ENCODE results near the gene LRP1B.

LRP1B gene

DNA sequence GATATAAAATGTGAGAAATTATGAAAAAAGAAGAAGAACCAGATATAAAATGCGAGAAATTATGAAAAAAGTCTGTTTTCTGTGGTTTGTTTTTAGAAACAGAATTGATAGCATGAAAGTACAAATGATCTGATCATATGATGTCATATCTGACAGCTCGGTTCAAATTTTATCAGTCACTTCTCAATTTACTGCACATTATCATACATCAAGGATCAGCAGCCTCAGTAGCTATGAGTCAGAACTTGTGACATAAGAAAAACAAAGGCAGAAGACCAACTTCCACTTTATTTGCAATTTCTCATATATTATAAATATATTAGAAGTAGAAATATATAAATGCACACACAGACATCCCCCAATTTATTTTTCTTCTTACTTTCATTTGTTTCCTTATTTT, 634.0 kb downstream of the LRP1B start:
- Histone ChIP-seq H3K9ac (ENCODE audit: low read depth, low read length) (no peak overlapping the region), H3K4me3 (ENCODE audit: low read length) (no peak overlapping the region), H3K36me3 (ENCODE audit: insufficient read depth, low read depth, low read length) (no peaks in the 10 kb centered on the region), H3K27me3 (ENCODE audit: insufficient read depth, low read length) (no peaks in the 10 kb centered on the region), H3K4me1 (ENCODE audit: insufficient read depth, low read length) (no peaks in the 10 kb centered on the region), H3K27ac (ENCODE audit: low read length) (no peak overlapping the region), H3K9me3 (ENCODE audit: insufficient read depth, low read depth, low read length) (no peaks in the 10 kb centered on the region)

DNA sequence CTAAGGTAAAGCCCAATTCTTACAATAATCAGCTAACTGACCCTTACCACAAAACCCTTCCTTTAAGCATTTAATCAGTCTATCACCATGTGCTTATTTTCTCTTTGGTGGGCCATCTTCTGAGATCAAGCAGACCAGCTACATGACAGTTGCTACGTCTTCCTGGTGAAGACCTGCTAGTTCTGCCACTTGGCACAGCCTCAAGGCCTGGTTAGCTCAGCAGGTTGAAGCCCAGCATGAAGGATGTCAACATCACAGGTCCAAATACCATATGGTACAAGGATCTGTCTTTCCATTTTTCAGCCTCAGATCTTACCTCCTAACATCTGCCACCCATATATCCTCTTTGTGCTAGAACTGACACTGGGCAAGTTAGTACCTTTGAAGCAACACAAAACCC, 636.9 kb downstream of the LRP1B start:
- no peaks in the 10 kb centered on the region for H3K9me3 ChIP-seq (ENCODE audit: insufficient read depth, low read depth, low read length)
- no peaks in the 10 kb centered on the region for H3K4me1 ChIP-seq (ENCODE audit: insufficient read depth, low read length)
- H3K27ac ChIP-seq (ENCODE audit: low read length), result no peak overlapping the region
- no peak overlapping the region for H3K9ac ChIP-seq (ENCODE audit: low read depth, low read length)
- no peaks in the 10 kb centered on the region for H3K36me3 ChIP-seq (ENCODE audit: insufficient read depth, low read depth, low read length)
- no peaks in the 10 kb centered on the region for H3K27me3 ChIP-seq (ENCODE audit: insufficient read depth, low read length)
- H3K4me3 ChIP-seq (ENCODE audit: low read length), result no peak overlapping the region

DNA sequence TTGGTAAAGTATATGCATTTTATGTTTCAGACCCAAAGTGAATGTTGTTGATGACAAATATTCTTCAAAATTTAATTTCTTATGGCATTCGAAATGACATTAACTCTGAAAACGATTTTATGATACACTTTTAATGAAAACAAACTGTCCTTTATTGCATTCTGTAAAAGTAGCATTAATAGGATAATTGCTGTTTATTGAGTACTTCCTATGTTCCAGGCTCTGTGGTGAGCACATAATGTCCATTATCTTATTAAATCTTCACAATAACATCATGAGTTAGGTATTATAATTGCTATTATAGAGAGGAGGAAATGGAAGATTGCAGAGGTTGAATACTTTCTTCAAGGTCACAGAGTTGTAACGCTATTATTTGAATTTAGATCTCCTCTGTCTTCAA, 638.0 kb downstream of the LRP1B start:
- Histone ChIP-seq H3K27ac (ENCODE audit: low read length) (no peak overlapping the region), H3K36me3 (ENCODE audit: insufficient read depth, low read depth, low read length) (no peaks in the 10 kb centered on the region), H3K9me3 (ENCODE audit: insufficient read depth, low read depth, low read length) (no peaks in the 10 kb centered on the region), H3K27me3 (ENCODE audit: insufficient read depth, low read length) (no peaks in the 10 kb centered on the region), H3K4me3 (ENCODE audit: low read length) (no peak overlapping the region), H3K4me1 (ENCODE audit: insufficient read depth, low read length) (no peaks in the 10 kb centered on the region), H3K9ac (ENCODE audit: low read depth, low read length) (no peak overlapping the region)

DNA sequence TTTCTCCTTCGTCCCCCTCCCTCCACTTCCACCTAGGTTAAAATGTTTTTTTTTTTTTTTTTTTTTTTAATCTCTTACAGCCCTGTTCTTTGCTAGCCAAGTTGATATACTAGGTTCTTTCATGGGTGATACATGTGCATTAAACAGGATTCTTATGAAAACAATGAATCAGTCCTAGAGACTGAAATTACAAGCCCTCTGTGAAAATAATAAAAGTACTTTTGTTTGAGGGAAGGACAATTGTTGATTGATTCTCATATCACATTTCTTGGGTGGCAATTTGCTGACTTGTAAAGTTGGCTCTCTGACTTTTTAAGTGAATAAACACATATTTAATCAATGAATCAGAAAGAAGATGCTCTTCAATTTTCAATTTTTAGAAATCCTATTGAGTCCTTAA, 639.9 kb downstream of the LRP1B start:
- Histone ChIP-seq H3K4me3 (ENCODE audit: low read length) (no peak overlapping the region), H3K4me1 (ENCODE audit: insufficient read depth, low read length) (no peaks in the 10 kb centered on the region), H3K27me3 (ENCODE audit: insufficient read depth, low read length) (no peaks in the 10 kb centered on the region), H3K9ac (ENCODE audit: low read depth, low read length) (no peak overlapping the region), H3K9me3 (ENCODE audit: insufficient read depth, low read depth, low read length) (no peaks in the 10 kb centered on the region), H3K36me3 (ENCODE audit: insufficient read depth, low read depth, low read length) (no peaks in the 10 kb centered on the region), H3K27ac (ENCODE audit: low read length) (no peak overlapping the region)

DNA sequence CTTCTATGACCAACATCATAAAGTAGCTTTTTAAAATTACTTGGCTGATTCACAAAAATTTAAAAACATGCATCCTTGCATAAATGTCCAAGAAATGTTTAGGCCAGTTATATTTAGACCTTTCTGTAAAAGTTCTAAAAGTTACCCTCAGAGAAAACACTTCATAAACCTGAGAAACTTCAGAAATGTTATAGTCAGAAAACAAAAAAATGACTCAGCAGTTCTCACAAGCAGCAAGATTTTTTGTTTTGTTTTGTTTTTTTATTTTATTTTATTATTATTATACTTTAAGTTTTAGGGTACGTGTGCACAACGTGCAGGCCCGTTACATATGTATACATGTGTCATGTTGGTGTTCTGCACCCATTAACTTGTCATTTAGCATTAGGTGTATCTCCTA, 648.1 kb downstream of the LRP1B start:
- Histone ChIP-seq H3K9ac (ENCODE audit: low read depth, low read length) (no peak overlapping the region), H3K36me3 (ENCODE audit: insufficient read depth, low read depth, low read length) (no peaks in the 10 kb centered on the region), H3K27me3 (ENCODE audit: insufficient read depth, low read length) (no peaks in the 10 kb centered on the region), H3K4me3 (ENCODE audit: low read length) (no peak overlapping the region), H3K27ac (ENCODE audit: low read length) (no peak overlapping the region), H3K9me3 (ENCODE audit: insufficient read depth, low read depth, low read length) (no peaks in the 10 kb centered on the region), H3K4me1 (ENCODE audit: insufficient read depth, low read length) (no peaks in the 10 kb centered on the region)

DNA sequence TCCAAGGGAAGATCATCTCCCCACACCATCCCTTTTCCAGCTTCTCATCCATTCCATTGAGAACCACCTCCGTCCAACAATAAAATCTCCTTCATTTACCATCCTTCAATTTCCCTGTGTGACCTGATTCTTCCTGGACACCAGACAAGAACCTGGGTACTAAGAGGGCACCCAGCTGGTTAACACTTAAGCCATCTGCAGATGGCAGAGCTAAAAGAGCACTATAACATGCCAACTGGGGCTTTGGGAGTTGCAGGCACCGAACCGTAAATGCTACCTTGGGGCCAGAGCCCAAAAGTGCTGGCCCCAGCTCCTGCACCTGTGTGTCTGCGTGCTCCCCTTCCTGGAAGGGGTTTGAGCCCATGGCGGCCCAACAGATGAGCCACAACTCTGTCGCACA, 655.0 kb downstream of the LRP1B start:
- no peak overlapping the region for H3K4me3 ChIP-seq (ENCODE audit: low read length)
- H3K27me3 ChIP-seq (ENCODE audit: insufficient read depth, low read length), result no peaks in the 10 kb centered on the region
- H3K4me1 ChIP-seq (ENCODE audit: insufficient read depth, low read length), result no peaks in the 10 kb centered on the region
- H3K9me3 ChIP-seq (ENCODE audit: insufficient read depth, low read depth, low read length), result no peaks in the 10 kb centered on the region
- no peaks in the 10 kb centered on the region for H3K36me3 ChIP-seq (ENCODE audit: insufficient read depth, low read depth, low read length)
- no peak overlapping the region for H3K27ac ChIP-seq (ENCODE audit: low read length)
- H3K9ac ChIP-seq (ENCODE audit: low read depth, low read length), result no peak overlapping the region

DNA sequence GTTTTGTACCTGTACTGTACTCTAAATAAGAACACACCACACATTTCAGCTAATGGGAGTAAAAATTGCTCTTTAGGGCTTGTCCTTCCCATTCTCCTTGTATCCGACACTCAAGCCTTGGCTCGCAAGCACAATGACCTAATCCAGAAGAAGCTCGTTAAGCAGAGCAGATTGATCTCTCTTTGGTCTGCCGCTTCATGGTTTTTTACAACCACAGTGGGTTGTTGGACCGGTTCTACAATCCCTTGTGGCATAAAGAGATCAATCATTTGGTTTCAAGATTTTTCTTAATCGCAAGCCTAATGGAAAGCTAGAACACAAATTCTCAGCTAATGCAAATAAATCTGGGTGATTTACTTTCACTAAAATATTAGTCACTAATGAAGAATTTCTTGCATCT, 662.1 kb downstream of the LRP1B start:
- Histone ChIP-seq H3K4me1 (ENCODE audit: insufficient read depth, low read length) (peaks cover 2% of the 10 kb centered on the region; the same call in 1 of the 2 replicates), H3K9ac (ENCODE audit: low read depth, low read length) (no peak overlapping the region), H3K9me3 (ENCODE audit: insufficient read depth, low read depth, low read length) (no peaks in the 10 kb centered on the region), H3K27me3 (ENCODE audit: insufficient read depth, low read length) (no peaks in the 10 kb centered on the region), H3K27ac (ENCODE audit: low read length) (no peak overlapping the region), H3K4me3 (ENCODE audit: low read length) (no peak overlapping the region), H3K36me3 (ENCODE audit: insufficient read depth, low read depth, low read length) (no peaks in the 10 kb centered on the region)

DNA sequence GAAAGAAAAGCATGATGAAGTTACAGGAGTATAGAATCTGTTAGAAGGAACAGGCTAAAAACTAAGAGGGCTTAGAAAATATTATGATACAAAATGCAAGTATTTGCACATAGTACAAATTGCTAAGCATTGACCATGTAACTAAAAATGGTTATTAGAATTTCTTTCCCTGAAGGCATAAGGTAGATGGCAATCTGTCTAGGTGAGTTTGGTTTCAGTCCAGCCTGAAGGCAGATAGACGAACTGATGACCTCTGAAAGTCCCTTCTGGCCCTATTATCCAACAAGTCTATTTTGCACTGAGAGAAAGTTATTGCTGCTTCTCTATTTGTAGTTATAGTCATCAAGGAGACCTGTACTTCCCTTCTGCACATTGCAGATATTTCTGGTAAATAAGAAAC, 663.5 kb downstream of the LRP1B start:
- Histone ChIP-seq H3K4me1 (ENCODE audit: insufficient read depth, low read length) (peaks cover 2% of the 10 kb centered on the region; the same call in 1 of the 2 replicates), H3K27me3 (ENCODE audit: insufficient read depth, low read length) (no peaks in the 10 kb centered on the region), H3K9ac (ENCODE audit: low read depth, low read length) (no peak overlapping the region)

DNA sequence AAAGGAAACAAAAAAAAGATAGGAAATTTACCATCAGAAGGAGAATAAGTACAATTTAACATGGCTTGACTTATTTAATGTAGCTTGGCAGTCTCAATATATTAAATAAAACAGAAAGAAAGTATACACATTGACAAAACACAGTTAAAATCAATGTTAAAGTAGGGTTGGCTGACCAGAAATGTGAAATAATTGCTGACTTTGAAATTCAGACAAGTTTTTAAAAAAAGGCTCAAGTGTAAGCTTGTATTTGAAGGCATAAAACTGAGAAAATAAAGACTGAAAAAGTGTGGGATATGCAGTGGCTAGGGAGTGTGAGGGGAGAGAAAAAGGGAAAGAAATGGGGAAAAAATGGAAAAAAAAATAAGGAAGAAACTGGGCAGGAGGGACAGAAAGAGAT, 665.8 kb downstream of the LRP1B start:
- Histone ChIP-seq H3K4me3 (ENCODE audit: low read length) (no peak overlapping the region), H3K9me3 (ENCODE audit: insufficient read depth, low read depth, low read length) (no peaks in the 10 kb centered on the region), H3K27ac (ENCODE audit: low read length) (no peak overlapping the region), H3K9ac (ENCODE audit: low read depth, low read length) (no peak overlapping the region), H3K36me3 (ENCODE audit: insufficient read depth, low read depth, low read length) (no peaks in the 10 kb centered on the region), H3K27me3 (ENCODE audit: insufficient read depth, low read length) (no peaks in the 10 kb centered on the region), H3K4me1 (ENCODE audit: insufficient read depth, low read length) (peaks cover 2% of the 10 kb centered on the region; the same call in 1 of the 2 replicates)

More for the DNA sequence above, 663.5 kb downstream of the LRP1B start:
- Histone ChIP-seq H3K27ac (ENCODE audit: low read length) (no peak overlapping the region), H3K9me3 (ENCODE audit: insufficient read depth, low read depth, low read length) (no peaks in the 10 kb centered on the region), H3K36me3 (ENCODE audit: insufficient read depth, low read depth, low read length) (no peaks in the 10 kb centered on the region), H3K4me3 (ENCODE audit: low read length) (no peak overlapping the region)

DNA sequence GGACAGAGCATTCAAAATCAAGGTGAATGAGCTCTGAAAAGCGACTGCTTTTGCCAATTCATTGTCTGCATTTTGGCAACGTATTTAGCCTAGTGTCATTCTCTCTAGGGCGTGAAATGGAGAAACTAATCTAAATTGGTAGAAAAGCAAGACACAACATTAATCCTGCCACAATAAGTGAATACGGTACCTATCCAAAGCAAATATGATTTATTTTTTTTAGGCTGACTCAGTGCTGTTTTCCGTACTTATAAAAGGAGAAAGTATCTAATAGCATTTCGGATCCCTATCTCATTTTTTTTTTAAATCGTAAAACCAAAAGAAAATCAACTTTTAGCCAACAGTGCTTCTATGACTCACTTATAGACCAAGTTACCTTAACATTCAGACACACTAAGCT, 672.5 kb downstream of the LRP1B start:
- no peak overlapping the region for H3K4me3 ChIP-seq (ENCODE audit: low read length)
- H3K4me1 ChIP-seq (ENCODE audit: insufficient read depth, low read length), result peaks cover 8% of the 10 kb centered on the region
- no peaks in the 10 kb centered on the region for H3K9me3 ChIP-seq (ENCODE audit: insufficient read depth, low read depth, low read length)
- H3K9ac ChIP-seq (ENCODE audit: low read depth, low read length), result no peak overlapping the region
- H3K27me3 ChIP-seq (ENCODE audit: insufficient read depth, low read length), result no peaks in the 10 kb centered on the region
- no peak overlapping the region for H3K27ac ChIP-seq (ENCODE audit: low read length)
- H3K36me3 ChIP-seq (ENCODE audit: insufficient read depth, low read depth, low read length), result no peaks in the 10 kb centered on the region

DNA sequence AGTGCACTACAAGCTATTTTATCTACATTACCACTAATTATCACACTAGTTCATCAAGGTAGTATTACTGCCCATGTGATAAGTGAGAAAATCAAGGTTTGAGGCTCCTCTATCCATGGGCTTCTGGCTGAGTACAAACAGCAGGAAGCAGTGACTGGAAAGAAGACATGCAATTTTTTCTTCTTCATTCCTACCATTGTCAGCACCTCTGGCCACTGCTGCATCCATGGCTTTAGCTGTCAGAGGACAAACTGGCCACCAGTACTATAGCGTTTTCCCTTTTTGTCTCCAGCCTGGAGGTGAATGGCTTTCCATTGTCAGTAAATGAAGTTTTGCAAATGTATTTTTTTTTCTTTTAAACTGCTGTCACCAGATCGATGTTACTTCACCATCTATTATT, 674.9 kb downstream of the LRP1B start:
- H3K36me3 ChIP-seq (ENCODE audit: insufficient read depth, low read depth, low read length), result no peaks in the 10 kb centered on the region
- no peak overlapping the region for H3K9ac ChIP-seq (ENCODE audit: low read depth, low read length)
- H3K4me1 ChIP-seq (ENCODE audit: insufficient read depth, low read length), result peaks cover 8% of the 10 kb centered on the region
- H3K27me3 ChIP-seq (ENCODE audit: insufficient read depth, low read length), result no peaks in the 10 kb centered on the region
- no peak overlapping the region for H3K27ac ChIP-seq (ENCODE audit: low read length)
- H3K4me3 ChIP-seq (ENCODE audit: low read length), result no peak overlapping the region
- H3K9me3 ChIP-seq (ENCODE audit: insufficient read depth, low read depth, low read length), result no peaks in the 10 kb centered on the region

DNA sequence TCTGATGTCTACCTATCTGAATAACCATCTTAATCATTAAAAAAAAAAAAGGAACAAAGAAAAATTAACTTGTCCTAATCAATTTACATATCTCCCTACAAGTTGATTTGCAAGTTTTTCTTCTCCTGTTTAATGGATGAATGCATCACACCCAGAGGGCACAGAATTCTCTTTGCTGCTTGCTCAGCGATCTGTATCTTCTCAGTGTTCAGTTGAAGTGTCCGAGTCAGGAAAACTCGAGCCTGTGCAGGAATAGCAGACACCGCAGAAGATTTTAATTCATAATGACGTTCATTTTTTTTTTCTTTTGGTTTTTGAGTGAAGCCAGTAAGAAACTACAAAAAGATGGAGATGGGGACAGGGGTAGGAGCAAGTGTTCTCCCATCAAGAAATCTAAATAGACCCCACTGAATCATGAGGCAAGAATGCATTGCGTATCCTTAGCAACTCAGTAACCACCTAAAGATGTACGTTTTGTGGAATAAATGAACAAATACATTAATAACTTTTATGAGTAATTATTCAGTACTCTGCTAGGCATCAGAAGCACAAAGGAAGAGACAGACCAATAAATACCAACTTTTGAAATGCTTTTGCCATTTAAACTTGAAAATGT, 675.5 kb downstream of the LRP1B start:
- Histone ChIP-seq H3K4me1 (ENCODE audit: insufficient read depth, low read length) (peaks cover 8% of the 10 kb centered on the region), H3K27me3 (ENCODE audit: insufficient read depth, low read length) (no peaks in the 10 kb centered on the region), H3K4me3 (ENCODE audit: low read length) (no peak overlapping the region), H3K9ac (ENCODE audit: low read depth, low read length) (no peak overlapping the region), H3K36me3 (ENCODE audit: insufficient read depth, low read depth, low read length) (no peaks in the 10 kb centered on the region), H3K27ac (ENCODE audit: low read length) (no peak overlapping the region), H3K9me3 (ENCODE audit: insufficient read depth, low read depth, low read length) (no peaks in the 10 kb centered on the region)
